ENCODE measurements around the gene CPNE4.
A peak's percentile ranks its signal among the peaks of the same experiment; 100 is the strongest.

Gene CPNE4

GRCh38 chr3:131591394-131592014 lies 443.3 kb downstream of the CPNE4 start:
- TF ChIP-seq, protein P1, sequence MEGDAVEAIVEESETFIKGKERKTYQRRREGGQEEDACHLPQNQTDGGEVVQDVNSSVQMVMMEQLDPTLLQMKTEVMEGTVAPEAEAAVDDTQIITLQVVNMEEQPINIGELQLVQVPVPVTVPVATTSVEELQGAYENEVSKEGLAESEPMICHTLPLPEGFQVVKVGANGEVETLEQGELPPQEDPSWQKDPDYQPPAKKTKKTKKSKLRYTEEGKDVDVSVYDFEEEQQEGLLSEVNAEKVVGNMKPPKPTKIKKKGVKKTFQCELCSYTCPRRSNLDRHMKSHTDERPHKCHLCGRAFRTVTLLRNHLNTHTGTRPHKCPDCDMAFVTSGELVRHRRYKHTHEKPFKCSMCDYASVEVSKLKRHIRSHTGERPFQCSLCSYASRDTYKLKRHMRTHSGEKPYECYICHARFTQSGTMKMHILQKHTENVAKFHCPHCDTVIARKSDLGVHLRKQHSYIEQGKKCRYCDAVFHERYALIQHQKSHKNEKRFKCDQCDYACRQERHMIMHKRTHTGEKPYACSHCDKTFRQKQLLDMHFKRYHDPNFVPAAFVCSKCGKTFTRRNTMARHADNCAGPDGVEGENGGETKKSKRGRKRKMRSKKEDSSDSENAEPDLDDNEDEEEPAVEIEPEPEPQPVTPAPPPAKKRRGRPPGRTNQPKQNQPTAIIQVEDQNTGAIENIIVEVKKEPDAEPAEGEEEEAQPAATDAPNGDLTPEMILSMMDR (IDR thresholded peaks at IDR 0.05; ENCODE audit: unreplicated experiment in 3 of 3), result no peak
- H3K36me3 Mint-ChIP-seq (ENCODE audit: low read depth), result no peaks in the 10 kb centered on the region
- H3K27me3 Mint-ChIP-seq (ENCODE audit: low read depth), result no peaks in the 10 kb centered on the region

DNA sequence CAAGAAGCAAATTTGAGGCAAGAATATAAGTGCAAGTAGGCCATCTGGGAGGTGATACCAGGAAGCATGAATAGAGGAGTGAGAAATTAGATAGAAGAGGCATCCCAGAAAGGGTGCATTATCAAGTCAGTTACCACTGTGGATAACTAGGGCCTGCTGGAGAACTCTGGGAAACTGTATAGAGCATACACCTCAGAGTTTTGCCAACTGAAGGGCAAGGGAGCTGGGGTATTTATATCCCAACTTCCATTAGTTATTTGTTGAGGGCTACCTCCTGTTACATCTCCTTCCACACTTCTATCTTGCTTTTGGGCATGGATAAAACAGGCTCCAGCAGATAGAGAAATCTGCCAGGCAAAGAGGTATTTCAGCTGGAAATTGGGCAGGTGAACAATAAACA lies 448.5 kb downstream of the CPNE4 start:
- Mint-ChIP-seq H3K4me1 (peaks cover 15% of the 10 kb centered on the region), H3K4me3 (no peak overlapping the region), H3K27me3 (ENCODE audit: low read depth) (no peaks in the 10 kb centered on the region), H3K9me3 (no peaks in the 10 kb centered on the region), H3K36me3 (ENCODE audit: low read depth) (no peaks in the 10 kb centered on the region), H3K27ac (no peak overlapping the region)
- TF ChIP-seq, protein P1 (IDR thresholded peaks at IDR 0.05; ENCODE audit: unreplicated experiment in 3 of 3), result no peak

More at GRCh38 chr3:131591394-131592014, 443.3 kb downstream of the CPNE4 start:
- H3K9me3 Mint-ChIP-seq, result no peaks in the 10 kb centered on the region
- peaks cover 31% of the 10 kb centered on the region for H3K4me1 Mint-ChIP-seq
- H3K4me3 Mint-ChIP-seq, result peak overlapping the region in 1 of 3 experiments; percentile 9
- peak overlapping the region; percentile 84 to 97 (median 89) for H3K27ac Mint-ChIP-seq

- H3K36me3 Mint-ChIP-seq (ENCODE audit: low read depth), result no peaks in the 10 kb centered on the region
- H3K27ac Mint-ChIP-seq, result no peak overlapping the region
- no peaks in the 10 kb centered on the region for H3K9me3 Mint-ChIP-seq
- H3K4me3 Mint-ChIP-seq, result no peak overlapping the region
- TF ChIP-seq, protein P1 (IDR thresholded peaks at IDR 0.05; ENCODE audit: unreplicated experiment in 3 of 3), result no peak
- no peaks in the 10 kb centered on the region for H3K4me1 Mint-ChIP-seq
- no peaks in the 10 kb centered on the region for H3K27me3 Mint-ChIP-seq (ENCODE audit: low read depth)
These were observed 452.4 kb downstream of the CPNE4 start for GRCh38 chr3:131582438-131582837.

- TF ChIP-seq, protein P1 (IDR thresholded peaks at IDR 0.05; ENCODE audit: unreplicated experiment in 3 of 3), result no peak
- no peaks in the 10 kb centered on the region for H3K4me1 Mint-ChIP-seq
- no peaks in the 10 kb centered on the region for H3K27me3 Mint-ChIP-seq (ENCODE audit: low read depth)
- H3K27ac Mint-ChIP-seq, result no peak overlapping the region
- no peaks in the 10 kb centered on the region for H3K9me3 Mint-ChIP-seq
- no peaks in the 10 kb centered on the region for H3K36me3 Mint-ChIP-seq (ENCODE audit: low read depth)
- H3K4me3 Mint-ChIP-seq, result no peak overlapping the region
These were observed 466.4 kb downstream of the CPNE4 start for GRCh38 chr3:131568460-131568859.

DNA sequence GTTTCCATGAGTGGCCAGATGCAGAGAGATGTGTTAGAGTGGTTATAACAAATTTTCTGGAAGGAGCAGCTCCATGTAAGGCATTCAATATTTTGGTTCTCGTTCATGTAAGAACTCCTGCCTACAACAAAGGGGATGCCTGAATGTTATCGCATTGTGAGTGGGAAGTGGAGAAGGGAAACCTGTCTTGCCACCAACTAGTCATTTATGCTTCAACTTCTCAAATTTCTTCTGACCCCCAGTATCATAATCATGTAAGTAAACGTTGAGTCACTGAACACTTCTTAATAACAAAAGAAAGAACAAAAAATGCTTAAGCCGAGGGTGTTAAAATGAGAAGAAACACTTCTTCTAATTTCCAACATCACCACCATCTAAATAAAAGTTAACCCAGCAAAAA lies 470.0 kb downstream of the CPNE4 start:
- Mint-ChIP-seq H3K4me3 (no peak overlapping the region), H3K36me3 (ENCODE audit: low read depth) (no peaks in the 10 kb centered on the region), H3K4me1 (peaks cover 7% of the 10 kb centered on the region), H3K27ac (no peak overlapping the region), H3K9me3 (no peaks in the 10 kb centered on the region), H3K27me3 (ENCODE audit: low read depth) (peaks cover 7% of the 10 kb centered on the region)
- TF ChIP-seq, protein P1 (IDR thresholded peaks at IDR 0.05; ENCODE audit: unreplicated experiment in 3 of 3), result no peak

DNA sequence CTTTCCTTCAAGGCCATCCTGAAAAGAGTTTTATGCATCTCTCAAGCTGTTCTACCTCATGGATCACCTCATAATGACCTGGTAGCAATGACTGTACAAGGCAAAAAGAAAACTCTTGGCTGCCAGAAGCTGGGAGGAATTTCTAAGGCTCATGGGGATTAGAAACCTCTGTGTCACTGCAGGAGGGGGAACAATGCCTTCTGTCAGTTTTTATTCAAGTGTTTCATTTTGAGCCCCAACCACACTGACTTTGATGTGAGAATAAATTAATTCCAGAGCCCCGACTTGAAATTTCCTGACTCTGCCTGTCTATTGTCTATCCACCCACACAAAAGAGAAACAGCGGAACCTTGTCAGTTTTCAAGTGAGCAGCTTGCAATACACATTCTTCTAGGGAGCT lies 473.3 kb downstream of the CPNE4 start:
- Mint-ChIP-seq H3K27ac (peak overlapping the region; percentile 58 to 70 (median 62)), H3K9me3 (no peaks in the 10 kb centered on the region), H3K36me3 (ENCODE audit: low read depth) (no peaks in the 10 kb centered on the region), H3K4me3 (no peak overlapping the region), H3K27me3 (ENCODE audit: low read depth) (peaks cover 7% of the 10 kb centered on the region), H3K4me1 (peaks cover 7% of the 10 kb centered on the region)
- TF ChIP-seq, protein P1 (IDR thresholded peaks at IDR 0.05; ENCODE audit: unreplicated experiment in 3 of 3), result no peak

Data from nephron (organoid).